SK-N-MC (cell line): Measurements from ENCODE around the gene ERICH6.

Experiments
- DNase-seq: peaks from one replicate; pipeline ENCODE4 v3.0.0-alpha.2; 2011; ENCODE audit warnings: low read depth, low spot score
- H3K27ac ChIP-seq: fragments of 200-600 bp; sonication (generic); 2 replicates; pipeline ENCODE4 v1.5.1; 2016; ENCODE audit warnings: mixed run types
- H3K36me3 ChIP-seq: fragments of 200-600 bp; sonication (generic); 2 replicates; pipeline ENCODE4 v1.6.1; 2017; ENCODE audit warnings: antibody characterized with exemption, low read length, mixed read lengths; ENCODE audit not compliant: insufficient read depth
- H3K4me3 ChIP-seq: fragments of 200-600 bp; sonication (generic); 2 replicates; pipeline ENCODE4 v1.5.1; 2016
- H3K9ac ChIP-seq: fragments of 200-600 bp; sonication (generic); 2 replicates; pipeline ENCODE4 v1.8.0; 2017; ENCODE audit warnings: mixed run types, mixed read lengths; ENCODE audit not compliant: insufficient read length
- H3K9me3 ChIP-seq: fragments of 200-600 bp; sonication (generic); 2 replicates; pipeline ENCODE4 v1.6.1; 2017; ENCODE audit warnings: low read depth, mild to moderate bottlenecking, antibody characterized with exemption, low read length, moderate library complexity, mixed read lengths
- EZH2 ChIP-seq: fragments of 200-600 bp; sonication (generic); IDR thresholded peaks from one replicate; pipeline ENCODE4 v1.6.1; 2017; ENCODE audit warnings: antibody characterized with exemption
- FOXP2 ChIP-seq: optimal IDR thresholded peaks from 2 replicates; pipeline ENCODE3; 2011; ENCODE audit warnings: mild to moderate bottlenecking, moderate library complexity; ENCODE audit not compliant: insufficient read depth; ENCODE audit errors: extremely low read length, control extremely low read depth
- POLR2AphosphoS5 ChIP-seq: IDR thresholded peaks from 2 replicates; pipeline ENCODE4 v1.6.1; 2012; ENCODE audit warnings: mild to moderate bottlenecking, low read depth, low read length, borderline replicate concordance

ERICH6 gene

DNA sequence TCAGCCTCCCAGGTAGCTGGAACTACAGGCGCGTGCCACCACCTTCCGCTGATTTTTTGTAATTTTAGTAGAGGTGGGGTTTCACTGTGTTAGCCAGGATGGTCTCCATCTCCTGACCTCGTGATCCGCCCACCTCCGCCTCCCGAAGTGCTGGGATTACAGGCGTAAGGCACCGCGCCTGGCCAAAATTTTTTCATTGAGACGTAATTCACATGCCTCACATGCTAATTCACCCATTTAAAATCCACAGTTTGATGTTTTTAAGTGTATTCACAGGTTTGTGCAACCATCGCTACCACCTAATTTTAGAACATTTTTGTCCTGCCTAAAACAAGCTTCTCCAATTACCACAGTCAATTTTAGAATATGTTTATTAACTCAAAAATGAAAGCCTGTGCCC is 63.5 kb downstream of the ERICH6 start:
- DNase-seq: no peak
- TF ChIP-seq FOXP2 (no peak), EZH2 (no peak), POLR2AphosphoS5 (no peak)
- Histone ChIP-seq H3K9me3 (no peaks in the 10 kb centered on the region), H3K36me3 (no peaks in the 10 kb centered on the region), H3K4me3 (no peak overlapping the region), H3K27ac (no peak overlapping the region), H3K9ac (no peak overlapping the region)

DNA sequence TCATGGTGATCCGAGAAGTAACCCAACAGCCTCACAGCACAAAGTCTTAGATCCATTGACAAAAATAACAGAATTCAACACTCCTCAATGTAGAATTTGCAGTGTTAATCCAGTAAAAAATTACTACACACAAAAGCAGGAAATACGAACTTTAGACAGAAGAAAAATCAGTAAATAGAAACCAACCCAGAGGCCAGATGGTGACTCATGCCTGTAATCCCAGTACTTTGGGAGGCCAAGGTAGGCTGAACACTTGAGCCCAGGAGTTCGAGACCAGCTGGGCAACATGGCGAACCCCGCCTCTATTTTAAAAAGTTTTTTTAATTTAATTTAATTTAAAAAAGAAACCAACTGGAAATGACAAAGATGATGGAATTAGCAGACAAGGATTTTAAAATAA is 64.5 kb downstream of the ERICH6 start:
- no peak overlapping the region for H3K9ac ChIP-seq
- no peak for TF ChIP-seq EZH2
- TF ChIP-seq POLR2AphosphoS5: no peak
- no peak for TF ChIP-seq FOXP2
- no peaks in the 10 kb centered on the region for H3K9me3 ChIP-seq
- no peaks in the 10 kb centered on the region for H3K36me3 ChIP-seq
- no peak for DNase-seq
- no peak overlapping the region for H3K27ac ChIP-seq
- no peak overlapping the region for H3K4me3 ChIP-seq

DNA sequence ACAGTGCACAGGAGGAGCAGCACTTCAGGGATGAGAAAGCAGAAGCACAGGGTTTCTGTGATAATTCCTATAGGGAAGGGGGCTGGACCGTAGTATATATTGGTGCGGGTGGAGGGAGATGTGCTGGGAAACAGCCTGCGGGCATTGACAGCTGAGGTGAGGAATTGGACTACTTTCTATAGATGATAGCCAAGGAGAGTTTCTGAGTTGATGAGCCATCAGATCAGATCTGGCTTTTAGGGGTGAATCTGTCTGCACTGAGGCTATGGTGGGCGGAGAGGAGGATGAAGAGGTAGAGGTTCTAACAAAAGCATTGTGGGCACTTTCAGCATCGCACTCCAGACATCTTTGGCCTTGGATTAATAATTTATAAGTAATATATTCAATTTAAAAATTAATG is 67.5 kb downstream of the ERICH6 start:
- Histone ChIP-seq H3K9ac (no peak overlapping the region), H3K36me3 (peaks cover 7% of the 10 kb centered on the region)
- TF ChIP-seq FOXP2 (no peak), POLR2AphosphoS5 (no peak), EZH2 (no peak)

DNA sequence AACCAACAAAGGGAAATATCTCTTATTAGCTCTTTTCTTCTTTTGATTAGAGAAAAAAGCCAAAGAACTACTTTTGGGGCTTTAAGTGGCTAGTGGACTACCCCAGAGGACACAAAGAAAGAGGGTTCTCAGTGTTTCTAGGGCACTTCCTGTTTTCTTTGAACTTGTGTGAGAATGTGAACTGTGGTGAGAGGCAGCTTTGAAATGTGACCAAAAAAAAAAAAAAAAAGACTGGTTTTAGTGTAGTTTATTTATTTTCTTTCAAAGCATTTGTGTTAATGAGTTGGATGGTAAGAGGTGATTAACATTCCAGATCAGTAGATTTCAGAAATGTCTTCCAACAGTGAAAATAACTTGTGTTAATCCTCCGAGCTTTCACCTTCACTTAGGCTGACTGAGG is 68.2 kb downstream of the ERICH6 start:
- H3K4me3 ChIP-seq: no peak overlapping the region
- H3K36me3 ChIP-seq: peaks cover 15% of the 10 kb centered on the region
- no peaks in the 10 kb centered on the region for H3K9me3 ChIP-seq
- no peak for DNase-seq
- no peak overlapping the region for H3K9ac ChIP-seq
- H3K27ac ChIP-seq: no peak overlapping the region
- no peak for TF ChIP-seq EZH2
- no peak for TF ChIP-seq FOXP2
- no peak for TF ChIP-seq POLR2AphosphoS5

More for the DNA sequence above, 67.5 kb downstream of the ERICH6 start:
- no peak overlapping the region for H3K27ac ChIP-seq
- DNase-seq: no peak
- no peaks in the 10 kb centered on the region for H3K9me3 ChIP-seq
- H3K4me3 ChIP-seq: no peak overlapping the region

DNA sequence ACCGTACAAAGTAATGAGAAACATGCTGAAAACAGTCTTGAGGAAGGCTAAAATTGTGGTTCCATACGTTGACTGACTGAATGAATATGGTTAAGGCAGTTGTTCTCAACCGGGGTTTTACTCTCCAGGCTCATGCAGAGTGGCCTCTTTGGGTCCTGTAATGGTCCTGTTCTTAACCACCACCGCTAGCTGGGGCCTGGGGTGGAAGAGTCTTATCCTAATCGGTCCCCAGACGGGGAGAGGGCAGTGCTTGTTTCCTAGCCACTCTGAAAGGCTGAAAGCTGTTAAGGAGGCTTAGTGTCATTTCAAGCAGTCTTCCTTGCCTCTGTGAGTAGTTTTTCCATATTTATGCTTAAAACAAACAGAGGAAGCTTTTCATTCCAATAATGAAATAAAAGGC is 68.6 kb downstream of the ERICH6 start:
- Histone ChIP-seq H3K27ac (no peak overlapping the region), H3K9ac (no peak overlapping the region), H3K9me3 (no peaks in the 10 kb centered on the region), H3K4me3 (no peak overlapping the region), H3K36me3 (peaks cover 17% of the 10 kb centered on the region)
- DNase-seq: no peak
- TF ChIP-seq POLR2AphosphoS5: no peak
- TF ChIP-seq EZH2: no peak
- no peak for TF ChIP-seq FOXP2

DNA sequence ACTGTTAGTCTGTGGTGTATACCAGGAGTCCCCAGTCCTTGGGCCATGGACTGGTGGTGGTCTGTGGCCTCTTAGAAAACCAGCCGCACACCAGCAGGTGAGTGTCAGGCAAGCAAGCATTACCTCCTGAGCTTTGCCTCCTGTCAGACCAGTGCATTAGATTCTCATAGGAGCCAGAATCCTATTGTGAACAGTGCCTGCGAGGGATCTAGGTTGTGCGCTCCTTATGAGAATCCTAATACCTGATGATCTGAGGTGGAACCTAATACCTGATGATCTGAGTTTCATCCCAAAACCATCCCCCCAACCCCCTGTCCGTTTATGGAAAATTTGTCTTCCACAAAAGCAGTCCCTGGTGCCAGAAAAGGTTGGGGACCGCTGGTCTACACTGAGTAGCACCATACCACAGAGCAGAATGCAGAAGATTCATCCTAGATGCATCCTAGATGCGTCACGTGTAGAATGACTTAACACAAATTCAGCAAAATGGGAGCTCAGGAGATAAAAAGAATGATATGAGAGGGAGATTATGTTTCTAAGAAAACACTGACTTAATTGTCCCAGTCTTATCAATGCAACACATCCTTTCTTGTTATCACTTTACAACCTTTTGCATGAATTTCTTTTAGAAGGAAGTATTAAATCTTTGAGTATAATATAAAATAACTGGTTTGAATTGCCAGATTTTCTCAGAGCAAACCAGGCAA is 72.1 kb downstream of the ERICH6 start:
- DNase-seq: no peak
- H3K27ac ChIP-seq: no peak overlapping the region
- no peaks in the 10 kb centered on the region for H3K9me3 ChIP-seq
- TF ChIP-seq EZH2: no peak
- TF ChIP-seq FOXP2: no peak
- TF ChIP-seq POLR2AphosphoS5: no peak; the same call in 1 of the 2 replicates
- H3K4me3 ChIP-seq: no peak overlapping the region
- H3K9ac ChIP-seq: no peak overlapping the region
- H3K36me3 ChIP-seq: peaks cover 42% of the 10 kb centered on the region

DNA sequence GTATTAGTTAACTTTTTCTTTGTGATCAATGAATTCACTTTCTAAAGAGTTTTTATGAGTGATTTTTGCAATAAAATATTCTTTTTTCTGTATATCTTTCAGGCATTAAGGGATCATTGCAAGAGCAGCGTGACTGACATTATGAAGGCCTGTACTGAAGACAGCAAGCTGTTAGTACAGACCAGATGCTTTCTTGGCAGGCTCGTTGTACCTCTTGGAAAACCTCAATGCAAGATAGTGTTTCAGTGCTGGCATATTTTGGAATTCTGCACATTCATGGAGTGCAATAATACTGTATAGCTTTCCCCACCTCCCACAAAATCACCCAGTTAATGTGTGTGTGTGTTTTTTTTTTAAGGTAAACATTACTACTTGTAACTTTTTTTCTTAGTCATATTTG is 76.2 kb downstream of the ERICH6 start:
- H3K9ac ChIP-seq: no peak overlapping the region
- H3K36me3 ChIP-seq: peaks cover 66% of the 10 kb centered on the region
- no peak overlapping the region for H3K4me3 ChIP-seq
- TF ChIP-seq POLR2AphosphoS5: no peak
- TF ChIP-seq FOXP2: no peak
- TF ChIP-seq EZH2: no peak
- H3K9me3 ChIP-seq: no peaks in the 10 kb centered on the region
- no peak for DNase-seq
- H3K27ac ChIP-seq: no peak overlapping the region

DNA sequence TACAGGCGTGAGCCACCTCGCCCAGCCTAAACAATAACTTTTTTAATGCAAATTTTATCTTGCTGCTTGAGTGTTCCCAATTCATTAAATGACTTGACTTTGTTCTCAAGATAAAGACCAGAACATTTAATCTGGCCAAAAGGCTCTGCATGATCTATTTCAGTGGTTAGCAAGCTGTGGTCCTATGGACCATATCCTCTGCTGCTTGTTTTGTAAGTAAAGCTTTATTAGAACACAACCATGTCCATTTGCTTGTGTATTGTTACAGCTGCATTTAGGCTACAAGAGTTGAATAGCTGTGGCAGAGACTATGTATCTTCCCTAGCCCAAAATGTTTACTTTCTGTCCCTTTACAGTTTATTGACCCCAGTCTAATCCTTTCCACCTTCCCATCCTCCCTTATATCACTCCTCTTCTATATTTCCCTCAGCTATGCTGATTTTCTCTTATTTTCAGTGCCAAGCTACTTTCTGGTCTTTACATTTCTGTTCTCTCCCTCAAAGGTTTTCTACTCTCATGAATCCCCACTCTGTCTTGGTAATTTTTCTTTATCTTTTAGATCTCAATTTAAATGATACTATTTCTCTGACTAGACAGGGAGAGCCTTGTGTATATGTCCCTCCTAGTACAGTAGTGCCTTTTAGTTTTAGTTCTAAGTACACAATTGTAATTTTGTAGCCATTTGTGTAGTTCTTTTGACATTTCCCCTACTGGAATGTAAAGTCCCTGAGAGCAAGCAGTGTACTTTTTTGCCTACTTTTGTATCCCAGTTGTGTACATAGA is 77.4 kb downstream of the ERICH6 start:
- Histone ChIP-seq H3K9ac (no peak overlapping the region), H3K36me3 (peaks cover 59% of the 10 kb centered on the region), H3K27ac (no peak overlapping the region), H3K4me3 (no peak overlapping the region), H3K9me3 (no peaks in the 10 kb centered on the region)
- DNase-seq: no peak
- no peak for TF ChIP-seq POLR2AphosphoS5
- TF ChIP-seq FOXP2: no peak
- TF ChIP-seq EZH2: no peak
